NOMO-1 treated with dmso at 0.1 percent for 144 hours (cell line): Measurements from ENCODE around the gene IFFO2.

Source experiments
- DNase-seq: peaks from one replicate; lab custom pipeline; 2025; ENCODE audit not compliant: unreplicated experiment; lab: John Stamatoyannopoulos, UW

The IFFO2 gene

GRCh38 chr1:18856435-18856834 is 100.0 kb downstream of the IFFO2 start:
- DNase-seq, result no peak

- no peak for DNase-seq
Measured at GRCh38 chr1:18855573-18855972, 100.9 kb downstream of the IFFO2 start.

- no peak for DNase-seq
Measured at GRCh38 chr1:18854331-18855025, 102.0 kb downstream of the IFFO2 start.
